ENCODE results near the gene LRRC3. TPM values are rescaled to one million over a fixed set of nuclear protein-coding genes. Genes with fewer than 3 reads are reported as not detected.

Gene LRRC3
- total RNA-seq, 4 donors from 2014 or later, result 1.4 to 4.4 (median 3.6) TPM

- no peak for TF ChIP-seq CTCF (IDR thresholded peaks at IDR 0.05)
- ATAC-seq (ENCODE audit: low FRiP score) (no peak), DNase-seq (ENCODE audit: low spot score) (no peak)
These were observed 51.3 kb downstream of the LRRC3 start for GRCh38 chr21:44506279-44507255.

- ATAC-seq (ENCODE audit: low FRiP score), result no peak
- no peak for DNase-seq (ENCODE audit: low spot score)
- TF ChIP-seq CTCF (IDR thresholded peaks at IDR 0.05), result no peak
These were observed 52.5 kb downstream of the LRRC3 start for GRCh38 chr21:44507673-44508425.

GRCh38 chr21:44508426-44508710, 53.1 kb downstream of the LRRC3 start:
- DNase-seq (ENCODE audit: low spot score) (no peak), ATAC-seq (ENCODE audit: low FRiP score) (no peak)
- no peak for TF ChIP-seq CTCF (IDR thresholded peaks at IDR 0.05)

- TF ChIP-seq CTCF (IDR thresholded peaks at IDR 0.05), result no peak
- DNase-seq (ENCODE audit: low spot score) (no peak), ATAC-seq (ENCODE audit: low FRiP score) (no peak)
These were observed 53.6 kb downstream of the LRRC3 start for GRCh38 chr21:44508711-44509445.

GRCh38 chr21:44509539-44509938, 54.2 kb downstream of the LRRC3 start:
- no peak for DNase-seq (ENCODE audit: low spot score)
- no peak for TF ChIP-seq CTCF (IDR thresholded peaks at IDR 0.05)
- ATAC-seq (ENCODE audit: low FRiP score), result no peak

- no peak for ATAC-seq (ENCODE audit: low FRiP score)
- DNase-seq (ENCODE audit: low spot score), result no peak
- no peak for TF ChIP-seq CTCF (IDR thresholded peaks at IDR 0.05)
These were observed 54.8 kb downstream of the LRRC3 start for GRCh38 chr21:44510109-44510507.

All from omental fat pad (tissue), 4 donors.